ENCODE results near the gene ERV3-1.

The ERV3-1 gene

DNA sequence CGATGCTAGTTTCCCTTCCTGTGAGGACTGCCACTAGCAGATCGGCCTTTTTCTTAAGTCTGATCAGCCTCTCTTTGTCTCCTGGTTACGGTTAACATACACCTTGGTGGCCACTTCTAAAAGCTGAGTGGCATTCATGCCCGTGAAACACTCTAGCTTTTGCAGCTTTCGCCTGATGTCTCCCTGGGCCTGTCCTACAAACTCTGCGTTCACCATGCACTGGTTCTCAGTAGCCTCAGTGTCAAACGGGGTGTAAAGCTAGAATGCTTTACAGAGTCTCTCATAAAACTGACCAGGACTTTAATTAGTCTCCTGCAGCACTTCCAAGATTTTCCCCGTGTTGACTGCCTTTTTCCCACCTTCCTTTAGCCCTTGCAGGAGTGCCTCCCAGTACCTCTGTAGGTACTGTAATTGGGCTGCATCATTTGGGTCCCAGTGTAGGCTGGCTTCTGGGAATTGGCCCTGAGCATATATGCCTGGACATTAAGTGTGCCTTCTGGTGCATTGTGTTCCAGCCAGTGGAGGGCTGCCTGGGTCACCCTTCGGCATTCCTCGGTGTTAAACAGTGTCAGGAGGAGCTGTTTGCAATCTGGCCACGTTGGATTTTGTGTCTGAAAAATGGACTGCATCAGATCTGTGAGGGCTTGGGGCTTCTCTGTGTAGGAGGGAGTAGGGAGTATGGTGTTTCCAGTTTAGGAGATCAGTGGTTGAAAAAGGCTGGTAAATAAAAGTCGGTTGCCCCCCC, 9.2 kb downstream of the ERV3-1 start:
- H3K27ac ChIP-seq (ENCODE audit: extremely low read depth, low read depth, low read length): no peak overlapping the region
- ChIA-PET CTCF (no interaction called here), POLR2A (no interaction called here)
- H3K4me3 ChIP-seq (ENCODE audit: low read depth, low read length): no peak overlapping the region
- H3K9me3 ChIP-seq (ENCODE audit: control insufficient read depth, insufficient read depth, low read depth, low read length): no peaks in the 10 kb centered on the region
- no peak for TF ChIP-seq ZNF561 (tag by site-specific recombination; IDR thresholded peaks at IDR 0.05; ENCODE audit: borderline replicate concordance)
- TF ChIP-seq, protein P1, sequence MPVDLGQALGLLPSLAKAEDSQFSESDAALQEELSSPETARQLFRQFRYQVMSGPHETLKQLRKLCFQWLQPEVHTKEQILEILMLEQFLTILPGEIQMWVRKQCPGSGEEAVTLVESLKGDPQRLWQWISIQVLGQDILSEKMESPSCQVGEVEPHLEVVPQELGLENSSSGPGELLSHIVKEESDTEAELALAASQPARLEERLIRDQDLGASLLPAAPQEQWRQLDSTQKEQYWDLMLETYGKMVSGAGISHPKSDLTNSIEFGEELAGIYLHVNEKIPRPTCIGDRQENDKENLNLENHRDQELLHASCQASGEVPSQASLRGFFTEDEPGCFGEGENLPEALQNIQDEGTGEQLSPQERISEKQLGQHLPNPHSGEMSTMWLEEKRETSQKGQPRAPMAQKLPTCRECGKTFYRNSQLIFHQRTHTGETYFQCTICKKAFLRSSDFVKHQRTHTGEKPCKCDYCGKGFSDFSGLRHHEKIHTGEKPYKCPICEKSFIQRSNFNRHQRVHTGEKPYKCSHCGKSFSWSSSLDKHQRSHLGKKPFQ (tag by site-specific recombination; IDR thresholded peaks at IDR 0.05): no peak
- H3K4me1 ChIP-seq (ENCODE audit: control insufficient read depth, insufficient read depth, low read length): no peaks in the 10 kb centered on the region
- peaks cover 0 to 22% of the 10 kb centered on the region in 2 experiments; a peak in 2 of 3 replicates for H3K36me3 ChIP-seq (ENCODE audit: control insufficient read depth in 2 of 2, insufficient read depth in 1 of 2, low read length in 2 of 2)

DNA sequence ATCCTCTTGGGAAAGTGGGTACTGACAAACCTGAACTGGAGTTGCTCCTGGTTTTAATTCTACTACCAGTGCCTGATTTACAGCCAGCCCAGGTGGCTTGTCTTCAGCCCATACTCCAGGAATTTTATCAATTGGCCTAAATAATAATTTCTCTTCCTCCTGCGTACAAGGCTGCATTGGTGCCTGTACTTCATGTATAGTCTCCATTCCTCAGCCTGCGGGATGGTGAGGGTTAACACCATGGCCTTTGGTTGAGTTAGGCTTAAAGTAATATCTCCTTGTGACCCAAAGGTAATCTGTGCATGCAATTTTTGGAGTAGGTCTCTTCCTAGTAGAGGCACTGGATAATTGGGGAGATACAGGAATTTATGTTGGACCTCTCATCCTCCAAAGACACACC, 10.2 kb downstream of the ERV3-1 start:
- H3K4me3 ChIP-seq (ENCODE audit: low read depth, low read length): no peak overlapping the region
- TF ChIP-seq ZNF155 (tag by site-specific recombination; IDR thresholded peaks at IDR 0.05): no peak
- no peak for TF ChIP-seq ZNF214 (tag by site-specific recombination; IDR thresholded peaks at IDR 0.05; ENCODE audit: borderline replicate concordance)
- no peak for TF ChIP-seq ZSCAN23 (tag by site-specific recombination; IDR thresholded peaks at IDR 0.05)
- TF ChIP-seq KLF8 (tag by site-specific recombination; IDR thresholded peaks at IDR 0.05): no peak
- TF ChIP-seq, protein P2, sequence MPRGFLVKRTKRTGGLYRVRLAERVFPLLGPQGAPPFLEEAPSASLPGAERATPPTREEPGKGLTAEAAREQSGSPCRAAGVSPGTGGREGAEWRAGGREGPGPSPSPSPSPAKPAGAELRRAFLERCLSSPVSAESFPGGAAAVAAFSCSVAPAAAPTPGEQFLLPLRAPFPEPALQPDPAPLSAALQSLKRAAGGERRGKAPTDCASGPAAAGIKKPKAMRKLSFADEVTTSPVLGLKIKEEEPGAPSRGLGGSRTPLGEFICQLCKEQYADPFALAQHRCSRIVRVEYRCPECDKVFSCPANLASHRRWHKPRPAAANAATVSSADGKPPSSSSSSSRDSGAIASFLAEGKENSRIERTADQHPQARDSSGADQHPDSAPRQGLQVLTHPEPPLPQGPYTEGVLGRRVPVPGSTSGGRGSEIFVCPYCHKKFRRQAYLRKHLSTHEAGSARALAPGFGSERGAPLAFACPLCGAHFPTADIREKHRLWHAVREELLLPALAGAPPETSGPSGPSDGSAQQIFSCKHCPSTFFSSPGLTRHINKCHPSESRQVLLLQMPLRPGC (tag by site-specific recombination; IDR thresholded peaks at IDR 0.05): no peak
- no peak for TF ChIP-seq ZFHX2 (tag by site-specific recombination; conservative IDR thresholded peaks at IDR 0.05)
- TF ChIP-seq ZNF302 (tag by site-specific recombination; IDR thresholded peaks at IDR 0.05; ENCODE audit: low read depth): no peak
- no peak for TF ChIP-seq ZFP37 (tag by site-specific recombination; IDR thresholded peaks at IDR 0.05)
- TF ChIP-seq, protein P3, sequence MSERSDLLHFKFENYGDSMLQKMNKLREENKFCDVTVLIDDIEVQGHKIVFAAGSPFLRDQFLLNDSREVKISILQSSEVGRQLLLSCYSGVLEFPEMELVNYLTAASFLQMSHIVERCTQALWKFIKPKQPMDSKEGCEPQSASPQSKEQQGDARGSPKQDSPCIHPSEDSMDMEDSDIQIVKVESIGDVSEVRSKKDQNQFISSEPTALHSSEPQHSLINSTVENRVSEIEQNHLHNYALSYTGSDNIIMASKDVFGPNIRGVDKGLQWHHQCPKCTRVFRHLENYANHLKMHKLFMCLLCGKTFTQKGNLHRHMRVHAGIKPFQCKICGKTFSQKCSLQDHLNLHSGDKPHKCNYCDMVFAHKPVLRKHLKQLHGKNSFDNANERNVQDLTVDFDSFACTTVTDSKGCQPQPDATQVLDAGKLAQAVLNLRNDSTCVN (tag by site-specific recombination; optimal IDR thresholded peaks at IDR 0.05): no peak
- no peak for TF ChIP-seq ZBTB20 (tag by site-specific recombination; IDR thresholded peaks at IDR 0.05)
- no peak for TF ChIP-seq ZNF677 (tag by site-specific recombination; IDR thresholded peaks at IDR 0.05)
- TF ChIP-seq ZNF114 (tag by site-specific recombination; IDR thresholded peaks at IDR 0.05): no peak
- TF ChIP-seq ZNF777 (tag by site-specific recombination; IDR thresholded peaks at IDR 0.05; ENCODE audit: borderline replicate concordance): no peak
- no peak for TF ChIP-seq ZNF791 (tag by site-specific recombination; IDR thresholded peaks at IDR 0.05)
- TF ChIP-seq ZNF514 (tag by site-specific recombination; IDR thresholded peaks at IDR 0.05): no peak
- TF ChIP-seq ZNF626 (tag by site-specific recombination; IDR thresholded peaks at IDR 0.05): no peak
- ChIA-PET CTCF (no interaction called here), POLR2A (no interaction called here)
- no peaks in the 10 kb centered on the region for H3K4me1 ChIP-seq (ENCODE audit: control insufficient read depth, insufficient read depth, low read length)
- H3K36me3 ChIP-seq (ENCODE audit: control insufficient read depth in 2 of 2, insufficient read depth in 1 of 2, low read length in 2 of 2): peaks cover 0 to 18% of the 10 kb centered on the region in 2 experiments; a peak in 2 of 3 replicates
- H3K27ac ChIP-seq (ENCODE audit: extremely low read depth, low read depth, low read length): no peak overlapping the region
- no peaks in the 10 kb centered on the region for H3K9me3 ChIP-seq (ENCODE audit: control insufficient read depth, insufficient read depth, low read depth, low read length)

All from HEK293 (cell line).